Spleen (tissue), 11 donors: ENCODE measurements around the gene RAP2A. TPM values are rescaled to one million over a fixed set of nuclear protein-coding genes. Genes with fewer than 3 reads are reported as not detected.

ENCODE experiments used
- DNase-seq: peaks from one replicate; pipeline ENCODE4 v3.0.0-alpha.2; 2020
- H3K27ac ChIP-seq, 8 donors: fragments of 200-600 bp; sonication (generic) in 7 of 8; 1 replicate in 4 of 8; 2 replicates in 4 of 8; pipeline versions ENCODE4 v1.5.0 to v1.8.0; 2016 to 2021; ENCODE audit warnings: inconsistent platforms in 4 of 8, mild to moderate bottlenecking in 4 of 8, moderate library complexity in 1 of 8
- H3K27me3 ChIP-seq, 7 donors: fragments of 200-600 bp; sonication (generic) in 6 of 7; replicated peaks in 1 of 7; 1 replicate in 4 of 7; 2 replicates in 3 of 7; pipeline versions ENCODE4 v1.5.0 to v1.8.0; 2016 to 2021; ENCODE audit warnings: inconsistent platforms in 3 of 7, mild to moderate bottlenecking in 1 of 7
- H3K36me3 ChIP-seq, 6 donors: fragments of 200-600 bp; sonication (generic) in 5 of 6; 1 replicate in 4 of 6; 2 replicates in 2 of 6; pipeline versions ENCODE4 v1.5.0 to v1.8.0; 2016 to 2021; ENCODE audit warnings: inconsistent platforms in 2 of 6
- H3K4me1 ChIP-seq, 6 donors: fragments of 200-600 bp; sonication (generic) in 5 of 6; 1 replicate in 3 of 6; 2 replicates in 3 of 6; pipeline versions ENCODE4 v1.5.0 to v1.8.0; 2016 to 2021; ENCODE audit warnings: inconsistent platforms in 3 of 6
- H3K4me3 ChIP-seq, 8 donors: fragments of 200-600 bp; sonication (generic) in 7 of 8; 1 replicate in 4 of 8; 2 replicates in 4 of 8; pipeline versions ENCODE4 v1.5.0 to v1.8.0; 2016 to 2021; ENCODE audit warnings: inconsistent platforms in 4 of 8, mild to moderate bottlenecking in 4 of 8, moderate library complexity in 2 of 8
- H3K9me3 ChIP-seq, 8 donors: fragments of 200-600 bp; sonication (generic) in 7 of 8; 1 replicate in 4 of 8; 2 replicates in 4 of 8; pipeline versions ENCODE4 v1.5.0 to v1.8.0; 2016 to 2021; ENCODE audit warnings: inconsistent platforms in 4 of 8
- CTCF ChIP-seq, 11 experiments: fragments of 200-600 bp in 7 of 11; fragments of 450-650 bp in 4 of 11; sonication (generic) in 4 of 11; IDR thresholded peaks in 8 of 11; conservative IDR thresholded peaks in 3 of 11; 1 replicate in 7 of 11; 2 replicates in 4 of 11; pipeline versions ENCODE4 v1.4.0 to v1.8.0; 2016 to 2021; ENCODE audit warnings: antibody characterized with exemption in 11 of 11, inconsistent platforms in 4 of 11, mild to moderate bottlenecking in 1 of 11
- POLR2A ChIP-seq, 3 donors: fragments of 450-650 bp; IDR thresholded peaks; one replicate each; pipeline ENCODE4 v1.5.1; 2017; ENCODE audit warnings: antibody characterized with exemption in 3 of 3, mild to moderate bottlenecking in 1 of 3
- POLR2AphosphoS5 ChIP-seq, 3 donors: sonication (generic); formaldehyde crosslinking; IDR thresholded peaks; one replicate each; pipeline ENCODE4 v1.5.1; 2017; ENCODE audit warnings: antibody characterized with exemption in 3 of 3
- WGBS, 5 donors: extraction: QIAGEN DNeasy Blood & Tissue Kit in 3 of 5; methylation state at CpG; one replicate each; pipeline versions ENCODE4 v1.1.5 to v1.1.7; 2013 to 2018; 5-methylcytosine and 5-hydroxymethylcytosine counted together
- intact Hi-C: fragments of 100-400 bp; cut with DNase I; formaldehyde crosslinking; loops from one replicate; pipeline ENCODE4 v1.15.0; 2023; ENCODE audit warnings: low total_unique reads
- polyA plus RNA-seq, 3 donors: library from polyadenylated mRNA; stranded (reverse); fragments of 200-250 nt; gene quantifications; one replicate each; pipeline ENCODE4 v1.2.1, GENCODE V29; 2013
- total RNA-seq, 7 donors: library from RNA; depleted of rRNA in 3 of 7; stranded (reverse); fragments of >200 nt in 3 of 7; fragmentation: NEBNext Ultra II Directional in 4 of 7; extraction: Animal tissue kit (Norgen Biotek cat#: 25700) in 4 of 7; gene quantifications; one replicate each; pipeline versions ENCODE4 v1.1.0 to v1.2.1, GENCODE V29; 2016 to 2021
- donor health status: healthy with polysubstance abuse.
- donor health status: DM: no; HTN: no; CAD: no; lungs with moderate emphysema.
- donor health status: DM: no; HTN: no; CAD: no.
- donor health status: Bipolar disorder and iron deficiency.
- donor health status: healthy.
- donor health status: DM: no; HTN: no; CAD: no.
- donor health status: DM: yes; HTN: yes; CAD: no.

RAP2A gene
- total and polyA plus RNA-seq, 10 donors, result 5.2 to 39.0 (median 29.8) TPM

GRCh38 chr13:97432232-97432916 lies 1.6 kb upstream of the RAP2A start:
- H3K9me3 ChIP-seq, result no peaks in the 10 kb centered on the region
- DNase-seq, result no peak
- H3K36me3 ChIP-seq, result no peaks in the 10 kb centered on the region
- H3K27ac ChIP-seq, result peak overlapping the region; percentile 64 to 100 (median 100)
- no peaks in the 10 kb centered on the region for H3K27me3 ChIP-seq
- intact Hi-C loops, result loop anchor here (10.0 kb wide), 1 partner anchor 222 kb away; no protein-coding TSS in a partner anchor
- 5 to 16% (median 8%) methylated on average over 19 of the region's 19 CpGs for WGBS, 5 donors
- H3K4me1 ChIP-seq, result peaks cover 7 to 54% (median 36%) of the 10 kb centered on the region in 6 donors
- H3K4me3 ChIP-seq, result peak overlapping the region; percentile 59 to 83 (median 68)
- TF ChIP-seq POLR2A (IDR thresholded peaks at IDR 0.05) (no peak), CTCF (IDR thresholded peaks at IDR 0.05 in 8 of 11, conservative IDR thresholded peaks at IDR 0.05 in 3 of 11) (no peak), POLR2AphosphoS5 (IDR thresholded peaks at IDR 0.05) (no peak)

DNA sequence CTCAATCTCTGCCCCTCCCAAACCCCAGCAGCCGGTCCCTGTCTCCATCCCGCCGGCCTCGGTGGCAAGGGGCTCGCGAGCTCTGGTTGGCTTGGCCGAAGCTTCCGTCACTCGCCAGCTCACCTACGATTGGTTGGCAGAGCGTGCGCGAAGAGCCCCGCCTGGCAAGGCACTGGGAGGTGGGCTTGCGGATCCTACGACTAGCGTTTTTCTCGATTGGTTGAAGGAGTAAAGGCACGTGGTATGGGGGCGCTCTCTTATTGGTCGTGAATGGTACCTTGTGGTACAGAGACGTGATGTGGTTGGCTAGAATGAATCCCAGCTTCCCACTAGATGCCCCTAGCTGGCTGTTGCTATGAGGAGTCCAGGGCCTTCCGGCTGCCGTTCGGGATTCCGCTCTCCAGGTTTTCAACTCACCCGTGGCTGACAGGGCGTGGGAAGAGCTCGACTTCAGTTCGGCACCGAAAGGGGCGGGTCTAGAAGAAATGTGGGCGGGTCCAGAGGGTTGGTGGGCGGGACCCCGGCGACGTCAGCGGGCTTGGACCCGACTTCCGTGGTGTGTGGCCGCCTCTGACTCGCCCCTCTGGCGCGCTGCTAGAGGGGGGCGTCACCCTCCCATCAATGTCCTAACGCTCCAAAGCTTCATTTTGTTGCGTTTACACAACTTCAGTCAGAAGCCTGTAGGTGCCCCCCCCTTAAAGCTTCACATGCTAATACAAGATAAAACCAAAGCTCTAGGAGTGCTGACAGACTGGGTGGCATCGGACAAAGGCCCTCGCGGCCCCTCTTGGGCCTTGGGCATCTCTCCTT lies 847 bp upstream of the RAP2A start:
- intact Hi-C loops, result loop anchor here (10.0 kb wide), 1 partner anchor 222 kb away; no protein-coding TSS in a partner anchor

DNA sequence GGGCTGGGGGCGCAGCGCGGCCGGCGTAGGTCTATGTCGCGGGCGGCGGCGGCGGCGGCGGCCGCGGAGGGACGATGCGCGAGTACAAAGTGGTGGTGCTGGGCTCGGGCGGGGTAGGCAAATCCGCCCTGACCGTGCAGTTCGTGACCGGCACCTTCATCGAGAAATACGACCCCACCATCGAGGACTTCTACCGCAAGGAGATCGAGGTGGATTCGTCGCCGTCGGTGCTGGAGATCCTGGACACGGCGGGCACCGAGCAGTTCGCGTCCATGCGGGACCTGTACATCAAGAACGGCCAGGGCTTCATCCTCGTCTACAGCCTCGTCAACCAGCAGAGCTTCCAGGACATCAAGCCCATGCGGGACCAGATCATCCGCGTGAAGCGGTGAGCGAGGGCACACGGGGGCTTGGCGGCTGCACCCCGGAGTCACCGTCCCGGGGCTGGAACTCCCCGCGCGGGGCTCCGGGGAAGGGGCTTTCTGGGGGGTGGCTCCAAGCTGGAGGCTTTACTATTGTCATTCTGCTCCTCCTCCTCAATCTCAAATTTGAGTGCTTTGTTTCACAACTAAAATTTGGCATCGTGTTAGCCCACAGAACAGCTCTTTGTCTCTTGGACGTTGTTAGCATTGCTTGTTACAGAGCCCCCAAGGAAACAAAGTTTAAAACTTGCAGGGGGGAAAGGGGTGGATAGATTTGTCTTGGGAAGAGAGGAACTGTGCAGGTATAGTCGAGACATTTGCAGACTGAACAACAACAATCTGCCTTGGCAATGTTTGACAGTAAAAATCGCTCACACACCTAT lies 630 bp downstream of the RAP2A start:
- H3K27ac ChIP-seq, result peak overlapping the region; percentile 43 to 100 (median 100)
- intact Hi-C loops, result loop anchor here (10.0 kb wide), 1 partner anchor 220 kb away; no protein-coding TSS in a partner anchor
- WGBS, 5 donors, result 0 to 1% (median 0%) methylated on average over 26 to 60 of the region's 60 CpGs
- DNase-seq, result no peak
- H3K4me1 ChIP-seq, result peaks cover 7 to 77% (median 49%) of the 10 kb centered on the region in 6 donors
- peak overlapping the region; percentile 37 to 81 (median 66) for H3K4me3 ChIP-seq
- H3K36me3 ChIP-seq, result no peaks in the 10 kb centered on the region
- TF ChIP-seq POLR2AphosphoS5 (IDR thresholded peaks at IDR 0.05) (peak in 2 of 3 donors; percentile 5 to 69), CTCF (IDR thresholded peaks at IDR 0.05 in 8 of 11, conservative IDR thresholded peaks at IDR 0.05 in 3 of 11) (no peak)
- H3K27me3 ChIP-seq, result no peaks in the 10 kb centered on the region
- no peaks in the 10 kb centered on the region for H3K9me3 ChIP-seq

More for the DNA sequence above, 847 bp upstream of the RAP2A start:
- Histone ChIP-seq H3K9me3 (no peaks in the 10 kb centered on the region), H3K36me3 (no peaks in the 10 kb centered on the region), H3K4me1 (peaks cover 7 to 62% (median 42%) of the 10 kb centered on the region in 6 donors), H3K4me3 (peak overlapping the region; percentile 59 to 83 (median 68)), H3K27me3 (no peaks in the 10 kb centered on the region), H3K27ac (peak overlapping the region; percentile 96 to 100 (median 100))
- DNase-seq, result peak; percentile 98
- WGBS, 5 donors, result 0 to 1% (median 0%) methylated on average over 31 to 50 of the region's 50 CpGs
- peak; percentile 5 to 57 (median 25) for TF ChIP-seq POLR2A (IDR thresholded peaks at IDR 0.05)
- TF ChIP-seq CTCF (IDR thresholded peaks at IDR 0.05 in 8 of 11, conservative IDR thresholded peaks at IDR 0.05 in 3 of 11), result peak in 2 of 11 experiments; percentile 13 to 14
- TF ChIP-seq POLR2AphosphoS5 (IDR thresholded peaks at IDR 0.05), result peak; percentile 90 to 92 (median 92)
